Occipital lobe (tissue), 2 donors: ENCODE results near the gene POU6F2. TPM values are rescaled to one million over a fixed set of nuclear protein-coding genes. Genes with fewer than 3 reads are reported as not detected.
"Not testable (repeated sequence)": the region's sequence is repeated elsewhere in the genome, so short reads cannot be mapped to it uniquely, and the experiment has no call there.

Experiments used
- DNase-seq: peaks from one replicate; lab custom pipeline; 2025; lab: John Stamatoyannopoulos, UW
- total RNA-seq: library from RNA; depleted of rRNA; stranded (reverse); fragments of >200 nt; gene quantifications from one replicate; pipeline ENCODE4 v1.2.3, GENCODE V29; 2014

Gene POU6F2
- total RNA-seq, 1 donor from 2014 or later, result 2.0 TPM

- DNase-seq, result no peak
These were observed 782 bp downstream of the POU6F2 start for GRCh38 chr7:38978491-38978890.

- no peak for DNase-seq
These were observed 14.5 kb downstream of the POU6F2 start for GRCh38 chr7:38992203-38992602.

- DNase-seq, result no peak
These were observed 23.9 kb downstream of the POU6F2 start for GRCh38 chr7:39001595-39001994.

GRCh38 chr7:39002755-39003154 lies 25.0 kb downstream of the POU6F2 start:
- DNase-seq, result no peak

- no peak for DNase-seq
These were observed 27.3 kb downstream of the POU6F2 start for GRCh38 chr7:39005036-39005435.

- DNase-seq, result no peak
These were observed 27.8 kb downstream of the POU6F2 start for GRCh38 chr7:39005461-39005860.

GRCh38 chr7:39013049-39013939 lies 35.6 kb downstream of the POU6F2 start:
- DNase-seq, result not testable (repeated sequence)

GRCh38 chr7:39016609-39017008 lies 38.9 kb downstream of the POU6F2 start:
- no peak for DNase-seq

- no peak for DNase-seq
These were observed 39.7 kb downstream of the POU6F2 start for GRCh38 chr7:39017369-39017915.

GRCh38 chr7:39022796-39023195 lies 45.1 kb downstream of the POU6F2 start:
- DNase-seq, result no peak

- no peak for DNase-seq
These were observed 49.8 kb downstream of the POU6F2 start for GRCh38 chr7:39027491-39027890.

- DNase-seq, result no peak
These were observed 56.3 kb downstream of the POU6F2 start for GRCh38 chr7:39033885-39034624.

GRCh38 chr7:39035156-39035555 lies 57.4 kb downstream of the POU6F2 start:
- no peak for DNase-seq

GRCh38 chr7:39035903-39036302 lies 58.2 kb downstream of the POU6F2 start:
- no peak for DNase-seq

- no peak for DNase-seq
These were observed 65.0 kb downstream of the POU6F2 start for GRCh38 chr7:39042670-39043069.

- DNase-seq, result no peak
These were observed 65.8 kb downstream of the POU6F2 start for GRCh38 chr7:39043531-39043930.

GRCh38 chr7:39044489-39044888 lies 66.8 kb downstream of the POU6F2 start:
- DNase-seq, result no peak

- DNase-seq, result no peak
These were observed 67.5 kb downstream of the POU6F2 start for GRCh38 chr7:39045231-39045630.

- DNase-seq, result no peak
These were observed 73.6 kb downstream of the POU6F2 start for GRCh38 chr7:39051279-39051678.

- DNase-seq, result no peak
These were observed 74.0 kb downstream of the POU6F2 start for GRCh38 chr7:39051707-39052106.

GRCh38 chr7:39054731-39055130 lies 77.0 kb downstream of the POU6F2 start:
- no peak for DNase-seq

- no peak for DNase-seq
These were observed 78.4 kb downstream of the POU6F2 start for GRCh38 chr7:39056153-39056552.
